Measurements from ENCODE around the gene TTC9C.
A peak's percentile ranks its signal among the peaks of the same experiment; 100 is the strongest.

GRCh38 chr11:62726156-62726914, 2.0 kb upstream of the TTC9C start:
- TF ChIP-seq TBX3 (IDR thresholded peaks at IDR 0.05; ENCODE audit: borderline replicate concordance) (no peak), ZNF335 (CRISPR knock-in tag; IDR thresholded peaks at IDR 0.05) (no peak), CTCF (CRISPR knock-in tag; IDR thresholded peaks at IDR 0.05) (no peak), ZNF598 (CRISPR knock-in tag; IDR thresholded peaks at IDR 0.05; ENCODE audit: borderline replicate concordance) (0 out of 2 replicates have a peak, but pooled peaks have one; percentile 50), ZNF766 (CRISPR knock-in tag; IDR thresholded peaks at IDR 0.05; ENCODE audit: borderline replicate concordance) (no peak), SRF (IDR thresholded peaks at IDR 0.05; ENCODE audit: low read depth, low read length) (no peak), EHMT2 (IDR thresholded peaks at IDR 0.05; ENCODE audit: borderline replicate concordance, low read depth, low read length) (no peak), NFYB (CRISPR knock-in tag; IDR thresholded peaks at IDR 0.05) (no peak), MAF1 (CRISPR knock-in tag; IDR thresholded peaks at IDR 0.05; ENCODE audit: borderline replicate concordance) (no peak), SP1 (IDR thresholded peaks at IDR 0.05) (no peak), SP1 (CRISPR knock-in tag; IDR thresholded peaks at IDR 0.05) (no peak), SUZ12 (IDR thresholded peaks at IDR 0.05; ENCODE audit: low read depth, low read length) (no peak), ZNF572 (CRISPR knock-in tag; IDR thresholded peaks at IDR 0.05) (0 out of 2 replicates have a peak, but pooled peaks have one; percentile 57), ZBTB43 (CRISPR knock-in tag; conservative IDR thresholded peaks at IDR 0.05) (no peak), ZFX (CRISPR knock-in tag; IDR thresholded peaks at IDR 0.05; ENCODE audit: low read depth) (no peak)
